H1 (cell line): ENCODE data around the gene SPINT2. TPM values are rescaled to one million over a fixed set of nuclear protein-coding genes. Genes with fewer than 3 reads are reported as not detected.

Experiments
- BACH1 ChIP-seq: IDR thresholded peaks from 2 replicates; pipeline ENCODE4 v1.6.1; 2012; ENCODE audit warnings: low read length, improper control_type of control experiment
- CHD7 ChIP-seq: fragments of 300-600 bp; sonication (generic); IDR thresholded peaks from 2 replicates; pipeline ENCODE4 v1.7.1; 2012; ENCODE audit warnings: low read length, moderate library complexity, mild to moderate bottlenecking, inconsistent platforms; ENCODE audit not compliant: insufficient replicate concordance
- CTBP2 ChIP-seq: IDR thresholded peaks from 2 replicates; pipeline ENCODE4 v1.7.0; 2011; ENCODE audit warnings: borderline replicate concordance, mild to moderate bottlenecking, moderate library complexity, mixed read lengths, low read length; ENCODE audit not compliant: insufficient read depth, insufficient read length
- EP300 ChIP-seq, 2 experiments: IDR thresholded peaks; 1 replicate in 1 of 2; 2 replicates in 1 of 2; pipeline ENCODE4 v1.6.1; 2011 to 2012; ENCODE audit warnings: low read depth in 2 of 2, low read length in 2 of 2, mild to moderate bottlenecking in 2 of 2, borderline replicate concordance in 1 of 2, inconsistent platforms in 1 of 2, moderate library complexity in 1 of 2
- JUN ChIP-seq: IDR thresholded peaks from 2 replicates; pipeline ENCODE4 v1.6.1; 2011; ENCODE audit warnings: low read depth, mild to moderate bottlenecking, improper control_type of control experiment, low read length
- POU5F1 ChIP-seq: IDR thresholded peaks from 2 replicates; pipeline ENCODE4 v1.6.1; 2011; ENCODE audit warnings: low read depth, mild to moderate bottlenecking, low read length, moderate library complexity
- RNF2 ChIP-seq: fragments of 200-900, 300-1000 bp; sonication (generic); IDR thresholded peaks from 2 replicates; pipeline ENCODE4 v1.7.1; 2016; ENCODE audit warnings: borderline replicate concordance, low read depth, mild to moderate bottlenecking, antibody characterized with exemption, low read length; ENCODE audit not compliant: poor library complexity, severe bottlenecking; ENCODE audit errors: missing control alignments
- SRF ChIP-seq: IDR thresholded peaks from 2 replicates; pipeline ENCODE4 v1.6.1; 2011; ENCODE audit warnings: mild to moderate bottlenecking, low read depth, low read length, moderate library complexity
- SUZ12 ChIP-seq: fragments of 200-600 bp; sonication (generic); IDR thresholded peaks from 2 replicates; pipeline ENCODE4 v1.6.1; 2012; ENCODE audit warnings: mild to moderate bottlenecking, inconsistent platforms, low read length, moderate library complexity, mixed read lengths
- TBP ChIP-seq: IDR thresholded peaks from 2 replicates; pipeline ENCODE4 v1.6.1; 2011; ENCODE audit warnings: low read depth, low read length, improper control_type of control experiment
- polyA plus RNA-seq, 7 experiments: library from polyadenylated mRNA; depleted of rRNA in 3 of 7; stranded (reverse) in 5 of 7; unstranded in 2 of 7; fragments of >200 nt in 5 of 7; fragments of 200-250 nt in 2 of 7; gene quantifications; 1 replicate in 5 of 7; 2 replicates in 1 of 7; 4 replicates in 1 of 7; pipeline versions ENCODE4 v1.2.1 to v1.2.3, GENCODE V29; 2011 to 2013; ENCODE audit warnings: missing spikeins in 2 of 7, mixed read lengths in 2 of 7
- total RNA-seq: library from RNA; stranded (reverse); fragmentation: NEBNext Ultra II Directional; extraction: Animal tissue kit (Norgen Biotek cat#: 25700); gene quantifications from 2 replicates; pipeline ENCODE4 v1.2.1, GENCODE V29; 2021

The SPINT2 gene
- total and polyA plus RNA-seq, 2 of the 8 experiments (the other 6 are each of a cell fraction or from before 2014, with no cell fraction given), result 294 to 296 TPM

DNA sequence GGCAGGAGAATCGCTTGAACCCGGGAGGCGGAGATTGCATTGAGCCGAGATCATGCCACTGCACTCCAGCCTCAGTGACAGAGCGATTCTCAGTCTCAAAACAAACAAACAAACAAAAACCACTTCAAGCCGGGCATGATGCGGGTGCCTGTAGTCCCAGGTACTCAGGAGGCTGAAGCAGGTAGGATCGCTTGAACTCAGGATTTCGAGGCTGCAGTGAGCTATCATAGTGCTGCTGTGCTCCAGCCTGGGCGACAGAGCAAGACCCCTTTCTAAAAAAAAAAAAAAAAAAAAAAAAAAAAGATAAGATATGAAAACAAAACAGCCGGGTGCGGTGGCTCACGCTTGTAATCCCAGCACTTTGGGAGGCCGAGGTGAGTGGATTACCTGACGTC, 21.1 kb upstream of the SPINT2 start (continued):
- no peak for TF ChIP-seq CHD7
- no peak for TF ChIP-seq TBP
- no peak for TF ChIP-seq RNF2
- TF ChIP-seq POU5F1, result no peak
- no peak for TF ChIP-seq CTBP2
- TF ChIP-seq SUZ12, result no peak
- TF ChIP-seq SRF, result no peak
- no peak for TF ChIP-seq EP300 (IDR thresholded peaks at IDR 0.05; ENCODE audit: borderline replicate concordance in 1 of 2, low read depth in 2 of 2, low read length in 2 of 2)
- no peak for TF ChIP-seq JUN
- no peak for TF ChIP-seq BACH1
